Right lobe of liver (tissue), 6 donors: ENCODE results near the gene STK33. TPM values are rescaled to one million over a fixed set of nuclear protein-coding genes. Genes with fewer than 3 reads are reported as not detected.

ENCODE experiments used
- ATAC-seq, 4 donors: fragments of 200-7000 bp; cut with Tn5 transposase; one replicate each; pipeline ENCODE4 v1.9.1; 2020; ENCODE audit warnings: mild to moderate bottlenecking in 4 of 4, moderate library complexity in 4 of 4
- DNase-seq, 3 donors: peaks; one replicate each; pipeline ENCODE4 v3.0.0-alpha.2; 2020
- H3K27ac ChIP-seq, 3 donors: fragments of 200-600 bp; one replicate each; pipeline ENCODE4 v1.8.0; 2022
- H3K27me3 ChIP-seq, 2 donors: fragments of 200-600 bp; one replicate each; pipeline ENCODE4 v1.8.0; 2022
- H3K36me3 ChIP-seq, 4 donors: fragments of 200-600 bp; sonication (generic) in 1 of 4; one replicate each; pipeline versions ENCODE4 v1.5.1 to v1.8.0; 2017 to 2022; ENCODE audit warnings: control low read depth in 1 of 4
- H3K4me1 ChIP-seq, 4 donors: fragments of 200-600 bp; sonication (generic) in 1 of 4; one replicate each; pipeline versions ENCODE4 v1.5.1 to v1.8.0; 2017 to 2022; ENCODE audit warnings: control low read depth in 1 of 4
- H3K4me3 ChIP-seq, 3 donors: fragments of 200-600 bp; one replicate each; pipeline ENCODE4 v1.8.0; 2022
- H3K9me3 ChIP-seq, 4 donors: fragments of 200-600 bp; sonication (generic) in 1 of 4; one replicate each; pipeline versions ENCODE4 v1.5.1 to v1.8.0; 2017 to 2022; ENCODE audit warnings: control low read depth in 1 of 4
- CTCF ChIP-seq, 4 donors: fragments of 200-600 bp in 3 of 4; fragments of 450-650 bp in 1 of 4; IDR thresholded peaks; one replicate each; pipeline versions ENCODE4 v1.5.1 to v1.8.0; 2016 to 2022; ENCODE audit warnings: antibody characterized with exemption in 4 of 4, mild to moderate bottlenecking in 2 of 4
- POLR2A ChIP-seq: fragments of 450-650 bp; IDR thresholded peaks from one replicate; pipeline ENCODE4 v1.6.1; 2017; ENCODE audit warnings: antibody characterized with exemption, mild to moderate bottlenecking
- WGBS: methylation state at CpG from one replicate; pipeline ENCODE4 v1.1.6; 2018; ENCODE audit warnings: low coverage, low lambda C conversion rate; ENCODE audit not compliant: insufficient coverage; ENCODE audit errors: missing lambda C conversion rate; 5-methylcytosine and 5-hydroxymethylcytosine counted together
- intact Hi-C, 2 donors: fragments of 100-400 bp; cut with DNase I; formaldehyde crosslinking; loops; one replicate each; pipeline versions ENCODE4 v1.11.2 to v1.14.1; 2022
- total RNA-seq, 6 experiments: library from RNA; depleted of rRNA in 2 of 6; stranded (reverse); fragments of >200 nt in 2 of 6; fragmentation: NEBNext Ultra II Directional in 3 of 6; extraction: Animal tissue kit (Norgen Biotek cat#: 25700) in 3 of 6; gene quantifications; one replicate each; pipeline versions ENCODE4 v1.1.0 to v1.2.4, GENCODE V29; 2016 to 2023
- donor health status: DM: no; HTN: yes; CAD: no.
- donor health status: DM: no; HTN: no; CAD: no.
- donor health status: DM: no; HTN: no; CAD: no.
- donor health status: DM: no; HTN: yes; CAD: no.
- donor health status: DM: no; HTN: yes; CAD: no.

STK33 gene
- total RNA-seq, 6 experiments from 2014 or later: 0.12 to 1.1 (median 0.42) TPM; not detected in 2

- intact Hi-C loops: no loop called here
- DNase-seq (no peak), ATAC-seq (no peak)
- Histone ChIP-seq H3K4me3 (no peak overlapping the region), H3K27me3 (no peaks in the 10 kb centered on the region), H3K27ac (no peak overlapping the region), H3K36me3 (no peaks in the 10 kb centered on the region), H3K9me3 (no peaks in the 10 kb centered on the region), H3K4me1 (no peaks in the 10 kb centered on the region)
- TF ChIP-seq CTCF (IDR thresholded peaks at IDR 0.05) (no peak), POLR2A (no peak)
- 40% methylated on average over 2 of the region's 2 CpGs for WGBS
Measured at GRCh38 chr11:8564526-8564925, 29.5 kb downstream of the STK33 start.

DNA sequence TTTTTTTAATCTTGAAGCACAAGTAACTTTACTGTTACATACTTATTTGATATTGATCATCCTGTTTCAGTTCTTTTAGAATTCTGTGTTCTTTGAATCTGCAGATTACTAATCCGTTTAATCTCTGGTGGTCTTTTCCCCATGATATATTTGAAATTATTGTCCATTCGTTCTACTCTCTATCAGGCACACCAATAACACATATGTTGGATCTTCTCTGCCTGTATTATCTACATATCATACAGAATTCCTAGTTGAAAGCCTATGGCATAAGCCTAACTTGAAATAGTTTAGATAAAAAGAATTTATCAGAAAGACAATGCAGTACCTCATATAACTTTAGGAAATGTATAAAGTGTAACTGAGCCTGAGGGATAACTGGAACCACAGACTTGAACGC lies 32.6 kb downstream of the STK33 start:
- DNase-seq (no peak), ATAC-seq (no peak)
- H3K9me3 ChIP-seq: no peaks in the 10 kb centered on the region
- intact Hi-C loops: no loop called here
- no peak for TF ChIP-seq POLR2A
- no peak for TF ChIP-seq CTCF (IDR thresholded peaks at IDR 0.05)
- no peaks in the 10 kb centered on the region for H3K36me3 ChIP-seq
- no peaks in the 10 kb centered on the region for H3K27me3 ChIP-seq
- H3K4me1 ChIP-seq: no peaks in the 10 kb centered on the region
- H3K27ac ChIP-seq: no peak overlapping the region
- no peak overlapping the region for H3K4me3 ChIP-seq
- 63% methylated on average over 3 of the region's 3 CpGs for WGBS

DNA sequence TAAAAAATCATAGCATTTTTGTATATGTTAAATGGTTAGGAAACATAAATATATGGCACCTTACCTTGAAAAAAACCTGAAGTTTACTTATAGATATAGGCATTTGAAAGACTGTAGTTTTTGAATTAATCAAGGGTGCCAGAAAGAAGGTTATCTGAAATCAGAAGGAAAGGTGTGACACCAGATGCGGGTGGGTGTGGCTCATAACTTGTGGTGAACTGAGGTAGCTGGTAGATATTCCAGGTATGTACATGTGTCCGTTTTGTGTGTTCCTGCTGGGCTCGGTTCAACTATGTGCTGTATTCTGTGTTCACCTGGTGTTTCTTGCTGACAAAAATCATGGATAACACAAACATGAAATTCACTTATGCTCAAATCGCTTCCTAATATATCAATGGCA lies 35.6 kb downstream of the STK33 start:
- 81% methylated on average over 4 of the region's 4 CpGs for WGBS
- ATAC-seq: no peak

DNA sequence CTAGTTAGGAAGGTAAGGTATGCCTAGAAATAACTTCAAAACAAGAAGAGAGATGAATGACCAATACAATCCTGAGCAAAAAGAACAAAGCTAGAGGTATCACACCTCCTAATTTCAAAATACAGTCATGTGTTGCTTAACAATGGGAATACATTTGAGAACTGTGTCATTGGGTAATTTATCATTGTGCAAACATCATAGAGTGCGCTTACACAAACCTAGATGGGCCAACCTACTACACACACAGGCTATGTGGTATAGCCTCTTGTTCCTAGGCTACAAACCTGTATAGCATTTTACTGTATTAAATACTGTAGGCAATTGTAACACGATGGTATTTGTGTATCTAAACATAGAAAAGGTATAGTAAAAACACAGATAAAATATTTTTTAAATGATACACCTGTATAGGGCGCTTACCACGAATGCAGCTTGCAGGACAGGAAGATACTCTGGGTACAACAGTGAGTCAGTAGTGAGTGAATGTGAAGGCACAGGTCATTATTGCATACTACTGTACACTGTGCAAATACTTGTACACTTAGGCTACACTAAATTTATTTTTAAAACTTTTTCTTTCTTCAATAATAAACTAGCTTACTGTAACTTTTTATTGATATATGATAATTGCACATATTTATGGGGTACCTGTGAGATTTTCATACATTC lies 48.2 kb downstream of the STK33 start:
- TF ChIP-seq CTCF (IDR thresholded peaks at IDR 0.05): no peak
- no peak for TF ChIP-seq POLR2A
- Histone ChIP-seq H3K9me3 (no peaks in the 10 kb centered on the region), H3K27ac (no peak overlapping the region), H3K4me1 (no peaks in the 10 kb centered on the region), H3K27me3 (no peaks in the 10 kb centered on the region), H3K36me3 (no peaks in the 10 kb centered on the region), H3K4me3 (no peak overlapping the region)
- DNase-seq: no peak
- 47% methylated on average over 4 of the region's 4 CpGs for WGBS
- no peak for ATAC-seq
- intact Hi-C loops: no loop called here

More for the DNA sequence above, 35.6 kb downstream of the STK33 start:
- Histone ChIP-seq H3K4me3 (no peak overlapping the region), H3K9me3 (no peaks in the 10 kb centered on the region), H3K4me1 (no peaks in the 10 kb centered on the region), H3K27me3 (no peaks in the 10 kb centered on the region), H3K36me3 (no peaks in the 10 kb centered on the region), H3K27ac (no peak overlapping the region)
- no peak for TF ChIP-seq CTCF (IDR thresholded peaks at IDR 0.05)
- no peak for TF ChIP-seq POLR2A
- intact Hi-C loops: no loop called here
- DNase-seq: no peak
